Left colon (tissue), 2 donors: ENCODE results near the gene VPS9D1. TPM values are rescaled to one million over a fixed set of nuclear protein-coding genes. Genes with fewer than 3 reads are reported as not detected.
"Not testable (repeated sequence)": the region's sequence is repeated elsewhere in the genome, so short reads cannot be mapped to it uniquely, and the experiment has no call there.

Experiments used
- ATAC-seq: fragments of 200-7000 bp; cut with Tn5 transposase; one replicate; pipeline ENCODE4 v1.9.1; 2020; ENCODE audit warnings: mild to moderate bottlenecking, moderate library complexity
- DNase-seq, 2 donors: peaks; one replicate each; pipeline ENCODE4 v3.0.0-alpha.2; 2020
- intact Hi-C, 2 donors: fragments of 100-400 bp; cut with DNase I in 1 of 2; cut with micrococcal nuclease in 1 of 2; formaldehyde crosslinking; loops; one replicate each; pipeline versions ENCODE4 v1.11.2 to v1.14.0; 2022; cut with DNase I, micrococcal nuclease
- total RNA-seq, 2 donors: library from RNA; stranded (reverse); fragmentation: NEBNext Ultra II Directional; extraction: Animal tissue kit (Norgen Biotek cat#: 25700); gene quantifications; one replicate each; pipeline ENCODE4 v1.2.1, GENCODE V29; 2021
- donor health status: DM: no; HTN: no; CAD: no.
- donor health status: DM: yes; HTN: yes; CAD: no.

Gene VPS9D1
- total RNA-seq, 2 donors from 2014 or later: 19.6 to 23.2 TPM

- no peak for ATAC-seq
- no peak for DNase-seq
- intact Hi-C loops: no loop called here
These were observed 4.2 kb downstream of the VPS9D1 start for GRCh38 chr16:89716493-89716892.

GRCh38 chr16:89712274-89712781, 8.4 kb downstream of the VPS9D1 start:
- intact Hi-C loops: no loop called here
- ATAC-seq (no peak), DNase-seq (no peak)

- ATAC-seq: peak; percentile 65
- peak in 1 of 2 donors; percentile 81 for DNase-seq
- intact Hi-C loops: no loop called here
These were observed 9.0 kb downstream of the VPS9D1 start for GRCh38 chr16:89711601-89712273.

GRCh38 chr16:89710709-89711564, 9.8 kb downstream of the VPS9D1 start:
- intact Hi-C loops: no loop called here
- no peak for DNase-seq
- ATAC-seq: no peak

- intact Hi-C loops: loop anchor here (10.0 kb wide), 1 partner anchor 85 kb away; no protein-coding TSS in a partner anchor
- DNase-seq (no peak), ATAC-seq (no peak)
These were observed 10.8 kb downstream of the VPS9D1 start for GRCh38 chr16:89709716-89710432.

GRCh38 chr16:89709166-89709565, 11.5 kb downstream of the VPS9D1 start:
- DNase-seq: no peak
- ATAC-seq: no peak
- intact Hi-C loops: loop anchor here (10.0 kb wide), 1 partner anchor 86 kb away; no protein-coding TSS in a partner anchor

GRCh38 chr16:89708481-89708931, 12.2 kb downstream of the VPS9D1 start:
- intact Hi-C loops: loop anchor here (10.0 kb wide), 1 partner anchor 86 kb away; no protein-coding TSS in a partner anchor
- peak; percentile 82 for ATAC-seq

GRCh38 chr16:89707695-89708094, 13.0 kb downstream of the VPS9D1 start:
- intact Hi-C loops: loop anchor here (10.0 kb wide), 1 partner anchor 87 kb away; no protein-coding TSS in a partner anchor
- DNase-seq: no peak
- no peak for ATAC-seq

More at GRCh38 chr16:89708481-89708931, 12.2 kb downstream of the VPS9D1 start:
- peak; percentile 77 to 78 for DNase-seq

- intact Hi-C loops: loop anchor here (10.0 kb wide), 1 partner anchor 88 kb away; no protein-coding TSS in a partner anchor
- ATAC-seq: no peak
- no peak for DNase-seq
These were observed 14.0 kb downstream of the VPS9D1 start for GRCh38 chr16:89706518-89707260.

GRCh38 chr16:89705006-89705405, 15.7 kb downstream of the VPS9D1 start:
- intact Hi-C loops: loop anchor here (10.0 kb wide), 1 partner anchor 90 kb away; no protein-coding TSS in a partner anchor
- DNase-seq (no peak), ATAC-seq (no peak)

GRCh38 chr16:89704281-89704680, 16.4 kb downstream of the VPS9D1 start:
- ATAC-seq (no peak), DNase-seq (no peak)
- intact Hi-C loops: loop anchor here (10.0 kb wide), 1 partner anchor 91 kb away; no protein-coding TSS in a partner anchor

GRCh38 chr16:89701425-89702406, 19.0 kb downstream of the VPS9D1 start, which contains the start of gene SPATA2L:
Gene SPATA2L, minus strand, starts transcription at chr16:89701705. Its CDS starts 473 bp downstream, at chr16:89701232.
- peak; percentile 96 to 97 for DNase-seq
- peak; percentile 71 for ATAC-seq
- intact Hi-C loops: loop anchor here (10.0 kb wide), 1 partner anchor 93 kb away; no protein-coding TSS in a partner anchor

GRCh38 chr16:89700649-89701424, 19.9 kb downstream of the VPS9D1 start:
- DNase-seq (peak; percentile 74 to 81), ATAC-seq (peak; percentile 52)
- intact Hi-C loops: loop anchor here (10.0 kb wide), 1 partner anchor 94 kb away; no protein-coding TSS in a partner anchor

- ATAC-seq (peak; percentile 62), DNase-seq (peak; percentile 100)
- intact Hi-C loops: loop anchor here (10.0 kb wide), 1 partner anchor 95 kb away; no protein-coding TSS in a partner anchor
These were observed 20.5 kb downstream of the VPS9D1 start for GRCh38 chr16:89700100-89700648.

GRCh38 chr16:89699629-89700099, 21.0 kb downstream of the VPS9D1 start:
- ATAC-seq, DNase-seq: not testable (repeated sequence)
- intact Hi-C loops: loop anchor here (10.0 kb wide), 1 partner anchor 95 kb away; no protein-coding TSS in a partner anchor
